SK-N-SH (cell line): ENCODE measurements around the gene BOD1L1. TPM values are rescaled to one million over a fixed set of nuclear protein-coding genes. Genes with fewer than 3 reads are reported as not detected.
A peak's percentile ranks its signal among the peaks of the same experiment; 100 is the strongest.

Source experiments
- CTCF ChIA-PET: fragments of 300-600, 350-600 bp; formaldehyde crosslinking; extraction: SDS; loops from one replicate; lab custom pipeline; 2021; lab: Yijun Ruan, JAX
- POLR2A ChIA-PET: fragments of 350-600 bp; sonication (Branson Sonifier 250); formaldehyde crosslinking; extraction: SDS; loops from one replicate; lab custom pipeline; 2020; ENCODE audit warnings: antibody characterized with exemption, inconsistent platforms; lab: Yijun Ruan, JAX
- DNase-seq: peaks from one replicate; pipeline ENCODE4 v3.0.0; 2012
- H2AFZ ChIP-seq: fragments of 200-600 bp; sonication (generic); 2 replicates; pipeline ENCODE4 v1.8.1; 2016; ENCODE audit warnings: antibody characterized with exemption, mild to moderate bottlenecking, low read depth
- H3F3A ChIP-seq: fragments of 200-600 bp; sonication (generic); replicated peaks from 2 replicates; pipeline ENCODE3; 2016; ENCODE audit warnings: antibody characterized with exemption, mild to moderate bottlenecking; ENCODE audit not compliant: insufficient read depth
- H3K27ac ChIP-seq, 2 experiments: fragments of 200-500 bp in 1 of 2; fragments of 200-600 bp in 1 of 2; sonication (Bioruptor generic) in 1 of 2; sonication (generic), shearing (Covaris generic) in 1 of 2; 2 replicates each; pipeline versions ENCODE4 v1.5.1 to v1.6.1; 2014 to 2016; ENCODE audit warnings: low read depth in 2 of 2, inconsistent platforms in 1 of 2, low read length in 1 of 2, mild to moderate bottlenecking in 1 of 2, mixed read lengths in 1 of 2
- H3K27me3 ChIP-seq: fragments of 200-600 bp; sonication (generic), shearing (Covaris generic); 2 replicates; pipeline ENCODE4 v1.6.1; 2016; ENCODE audit warnings: mixed run types; ENCODE audit not compliant: insufficient read depth
- H3K36me3 ChIP-seq, 2 experiments: fragments of 200-500 bp in 1 of 2; fragments of 200-600 bp in 1 of 2; sonication (Bioruptor generic) in 1 of 2; sonication (generic) in 1 of 2; replicated peaks in 1 of 2; 2 replicates each; pipeline versions ENCODE3 to v1.5.1; 2014 to 2016; ENCODE audit warnings: low read length in 1 of 2, mild to moderate bottlenecking in 1 of 2; ENCODE audit not compliant: insufficient read depth in 2 of 2, control insufficient read depth in 1 of 2
- H3K4me1 ChIP-seq, 2 experiments: fragments of 200-500 bp in 1 of 2; fragments of 200-600 bp in 1 of 2; sonication (Bioruptor generic) in 1 of 2; sonication (generic), shearing (Covaris generic) in 1 of 2; 2 replicates each; pipeline versions ENCODE4 v1.5.1 to v1.6.1; 2014 to 2016; ENCODE audit warnings: low read depth in 1 of 2, low read length in 1 of 2, mixed run types in 1 of 2; ENCODE audit not compliant: insufficient read depth in 2 of 2, control insufficient read depth in 1 of 2
- H3K4me2 ChIP-seq: fragments of 200-600 bp; sonication (generic), shearing (Covaris generic); 2 replicates; pipeline ENCODE4 v1.6.1; 2017; ENCODE audit warnings: mixed run types
- H3K4me3 ChIP-seq, 2 experiments: fragments of 200-500 bp in 1 of 2; fragments of 200-600 bp in 1 of 2; sonication (Bioruptor generic) in 1 of 2; sonication (generic), shearing (Covaris generic) in 1 of 2; 2 replicates each; pipeline versions ENCODE4 v1.5.1 to v1.8.1; 2014 to 2016; ENCODE audit warnings: low read depth in 2 of 2, inconsistent platforms in 1 of 2, low read length in 1 of 2, mild to moderate bottlenecking in 1 of 2, mixed read lengths in 1 of 2, moderate library complexity in 1 of 2
- H3K79me2 ChIP-seq: fragments of 200-600 bp; sonication (generic); 2 replicates; pipeline ENCODE4 v1.8.1; 2017; ENCODE audit warnings: mild to moderate bottlenecking; ENCODE audit not compliant: insufficient read depth
- H3K9ac ChIP-seq: fragments of 200-600 bp; sonication (generic); 2 replicates; pipeline ENCODE4 v1.6.1; 2017; ENCODE audit warnings: mixed run types
- H3K9me2 ChIP-seq: fragments of 200-600 bp; sonication (generic); 2 replicates; pipeline ENCODE4 v1.6.1; 2017; ENCODE audit warnings: mixed run types
- H3K9me3 ChIP-seq: fragments of 200-600 bp; sonication (generic); 2 replicates; pipeline ENCODE4 v1.6.1; 2017; ENCODE audit warnings: mixed run types, mild to moderate bottlenecking, moderate library complexity
- H4K20me1 ChIP-seq: fragments of 200-600 bp; sonication (generic); 2 replicates; pipeline ENCODE4 v1.6.1; 2017; ENCODE audit warnings: mild to moderate bottlenecking, mixed run types; ENCODE audit not compliant: insufficient read depth
- CHD2 ChIP-seq: fragments of 150-350 bp; IDR thresholded peaks from 2 replicates; pipeline ENCODE4 v1.6.1; 2018; ENCODE audit warnings: low read length; ENCODE audit not compliant: partially characterized antibody
- EP300 ChIP-seq, 2 experiments: IDR thresholded peaks; 2 replicates each; pipeline versions ENCODE4 v1.4.0 to v1.6.1; 2012; ENCODE audit warnings: borderline replicate concordance in 1 of 2, low read depth in 1 of 2, low read length in 1 of 2
- GATA2 ChIP-seq: sonication (generic); formaldehyde crosslinking; IDR thresholded peaks from 2 replicates; pipeline ENCODE4 v1.5.0; 2020; ENCODE audit warnings: mild to moderate bottlenecking, missing genetic modification reagents
- JUND ChIP-seq: IDR thresholded peaks from 2 replicates; pipeline ENCODE4 v1.4.0; 2012
- MEF2A ChIP-seq: IDR thresholded peaks from 2 replicates; pipeline ENCODE4 v1.4.0; 2012; ENCODE audit warnings: low read depth, borderline replicate concordance
- MXI1 ChIP-seq: IDR thresholded peaks from 2 replicates; pipeline ENCODE4 v1.6.1; 2012; ENCODE audit warnings: mild to moderate bottlenecking, low read depth, low read length, improper control_type of control experiment
- NFIC ChIP-seq: IDR thresholded peaks from 2 replicates; pipeline ENCODE4 v1.4.0; 2012; ENCODE audit warnings: borderline replicate concordance
- NRF1 ChIP-seq: IDR thresholded peaks from 2 replicates; pipeline ENCODE4 v1.6.1; 2012; ENCODE audit warnings: low read depth, mild to moderate bottlenecking, low read length
- POLR2AphosphoS5 ChIP-seq: IDR thresholded peaks from 2 replicates; pipeline ENCODE4 v1.6.1; 2012; ENCODE audit warnings: low read depth, low read length
- REST ChIP-seq: IDR thresholded peaks from 2 replicates; pipeline ENCODE4 v1.6.1; 2012; ENCODE audit warnings: mild to moderate bottlenecking, low read depth, low read length, moderate library complexity
- RXRA ChIP-seq: IDR thresholded peaks from 2 replicates; pipeline ENCODE4 v1.4.0; 2012; ENCODE audit warnings: low read depth, mild to moderate bottlenecking, borderline replicate concordance
- TAF1 ChIP-seq: IDR thresholded peaks from 2 replicates; pipeline ENCODE4 v1.6.1; 2012; ENCODE audit warnings: low read depth, mild to moderate bottlenecking, low read length, moderate library complexity, borderline replicate concordance
- TCF12 ChIP-seq: IDR thresholded peaks from 2 replicates; pipeline ENCODE4 v1.4.0; 2012
- USF1 ChIP-seq: IDR thresholded peaks from 2 replicates; pipeline ENCODE4 v1.4.0; 2012; ENCODE audit warnings: low read depth, borderline replicate concordance
- WGBS: methylation state at CpG from one replicate; pipeline ENCODE4 v1.1.6; 2017; ENCODE audit warnings: low lambda C conversion rate; 5-methylcytosine and 5-hydroxymethylcytosine counted together
- polyA plus RNA-seq, 3 experiments: library from polyadenylated mRNA; depleted of rRNA; stranded (reverse); fragments of >200 nt; gene quantifications; 2 replicates each; pipeline ENCODE4 v1.2.3, GENCODE V29; 2012
- TF ChIP-seq, protein P1 (sequence below): IDR thresholded peaks from 2 replicates; pipeline ENCODE4 v1.4.0; 2012; ENCODE audit warnings: low read depth
- TF ChIP-seq, protein P2 (sequence below): IDR thresholded peaks from 2 replicates; pipeline ENCODE4; 2012

Gene BOD1L1
- polyA plus RNA-seq, 1 of the 3 experiments (the other 2 are of a cell fraction): 12.5 TPM

DNA sequence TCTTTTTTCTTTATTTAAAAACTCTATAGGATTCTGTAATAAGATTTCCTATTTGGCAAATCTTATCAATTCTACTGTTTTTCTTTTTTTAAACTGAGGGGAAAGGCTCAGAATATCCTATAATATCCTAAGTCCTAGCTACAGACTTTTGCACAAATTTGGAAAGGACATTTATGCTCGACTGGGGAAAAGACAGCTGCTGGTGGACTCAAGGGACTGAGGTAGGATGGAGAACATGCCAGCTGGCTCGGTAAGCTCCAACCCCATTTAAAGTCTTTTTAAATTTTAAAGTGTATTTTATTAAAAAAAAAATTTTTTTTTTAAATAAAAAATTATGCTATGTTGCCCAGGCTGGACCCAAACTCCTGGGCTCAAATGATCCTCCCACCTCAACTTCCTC lies 36.8 kb downstream of the BOD1L1 start:
- H4K20me1 ChIP-seq: no peaks in the 10 kb centered on the region
- H3K36me3 ChIP-seq: peaks cover 88 to 92% of the 10 kb centered on the region in 2 experiments
- H3K27ac ChIP-seq: no peak overlapping the region
- ChIA-PET CTCF (no interaction called here), POLR2A (no interaction called here)
- no peaks in the 10 kb centered on the region for H3K9me2 ChIP-seq
- WGBS: 81% methylated on average over 2 of the region's 2 CpGs
- no peaks in the 10 kb centered on the region; the same call in 1 of the 2 replicates for H3K79me2 ChIP-seq
- H3K4me1 ChIP-seq: no peaks in the 10 kb centered on the region; a peak in 1 of 4 replicates
- DNase-seq: no peak
- H3K27me3 ChIP-seq: no peaks in the 10 kb centered on the region
- no peak overlapping the region for H3K4me3 ChIP-seq
- no peak overlapping the region for H2AFZ ChIP-seq
- no peak overlapping the region for H3K9ac ChIP-seq
- H3K9me3 ChIP-seq: no peaks in the 10 kb centered on the region
- peaks cover 3% of the 10 kb centered on the region for H3F3A ChIP-seq
- no peak overlapping the region for H3K4me2 ChIP-seq
- TF ChIP-seq TAF1 (no peak), EP300 (IDR thresholded peaks at IDR 0.05; ENCODE audit: borderline replicate concordance in 1 of 2, low read depth in 1 of 2, low read length in 1 of 2) (no peak)

- peaks cover 3% of the 10 kb centered on the region for H3F3A ChIP-seq
- H3K36me3 ChIP-seq: peaks cover 87% of the 10 kb centered on the region in 2 experiments
- no peaks in the 10 kb centered on the region; a peak in 1 of 4 replicates for H3K4me1 ChIP-seq
- H3K4me2 ChIP-seq: no peak overlapping the region
- H4K20me1 ChIP-seq: no peaks in the 10 kb centered on the region
- no peaks in the 10 kb centered on the region for H3K9me3 ChIP-seq
- H3K9ac ChIP-seq: no peak overlapping the region
- H3K27ac ChIP-seq: no peak overlapping the region
- ChIA-PET CTCF (no interaction called here), POLR2A (no interaction called here)
- no peak for TF ChIP-seq NRF1
- TF ChIP-seq, protein P1, sequence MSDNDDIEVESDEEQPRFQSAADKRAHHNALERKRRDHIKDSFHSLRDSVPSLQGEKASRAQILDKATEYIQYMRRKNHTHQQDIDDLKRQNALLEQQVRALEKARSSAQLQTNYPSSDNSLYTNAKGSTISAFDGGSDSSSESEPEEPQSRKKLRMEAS: no peak
- TF ChIP-seq, protein P2, sequence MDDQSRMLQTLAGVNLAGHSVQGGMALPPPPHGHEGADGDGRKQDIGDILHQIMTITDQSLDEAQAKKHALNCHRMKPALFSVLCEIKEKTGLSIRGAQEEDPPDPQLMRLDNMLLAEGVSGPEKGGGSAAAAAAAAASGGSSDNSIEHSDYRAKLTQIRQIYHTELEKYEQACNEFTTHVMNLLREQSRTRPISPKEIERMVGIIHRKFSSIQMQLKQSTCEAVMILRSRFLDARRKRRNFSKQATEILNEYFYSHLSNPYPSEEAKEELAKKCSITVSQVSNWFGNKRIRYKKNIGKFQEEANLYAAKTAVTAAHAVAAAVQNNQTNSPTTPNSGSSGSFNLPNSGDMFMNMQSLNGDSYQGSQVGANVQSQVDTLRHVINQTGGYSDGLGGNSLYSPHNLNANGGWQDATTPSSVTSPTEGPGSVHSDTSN: no peak
- no peak for TF ChIP-seq USF1
- no peak for TF ChIP-seq NFIC
- TF ChIP-seq POLR2AphosphoS5: no peak
- H3K79me2 ChIP-seq: no peaks in the 10 kb centered on the region
- DNase-seq: no peak
- H3K4me3 ChIP-seq: no peak overlapping the region
- no peaks in the 10 kb centered on the region for H3K9me2 ChIP-seq
- H3K27me3 ChIP-seq: no peaks in the 10 kb centered on the region
- H2AFZ ChIP-seq: no peak overlapping the region
Measured at GRCh38 chr4:13588954-13589353, 38.6 kb downstream of the BOD1L1 start.

DNA sequence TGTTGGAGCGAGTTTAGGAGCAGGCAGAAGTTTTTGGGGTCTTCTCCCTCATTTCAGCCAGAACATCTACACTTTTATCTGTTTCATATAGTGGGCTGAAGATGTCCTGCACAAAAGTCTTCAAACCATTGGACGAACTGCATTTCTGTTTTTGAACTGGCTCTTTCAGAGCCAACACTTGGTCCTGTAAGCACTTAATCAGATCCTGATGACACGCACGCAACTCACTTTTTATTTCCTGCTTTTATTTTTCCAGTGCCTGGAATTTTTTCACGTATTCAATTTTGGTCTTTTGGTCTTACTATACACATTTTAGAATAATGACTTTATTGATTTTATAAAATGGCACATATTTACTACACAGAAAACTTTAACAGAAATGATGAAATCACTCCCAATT lies 43.0 kb downstream of the BOD1L1 start:
- no peak for DNase-seq
- Histone ChIP-seq H3K27me3 (no peaks in the 10 kb centered on the region), H3K79me2 (no peaks in the 10 kb centered on the region), H3K4me2 (no peak overlapping the region), H3K9ac (no peak overlapping the region), H3K36me3 (peaks cover 86 to 88% of the 10 kb centered on the region in 2 experiments), H3K4me3 (no peak overlapping the region), H3F3A (peaks cover 3% of the 10 kb centered on the region), H3K9me2 (no peaks in the 10 kb centered on the region), H4K20me1 (no peaks in the 10 kb centered on the region), H2AFZ (no peak overlapping the region), H3K27ac (peak overlapping the region in 1 of 2 experiments; percentile 40; a peak in 2 of 4 replicates), H3K9me3 (no peaks in the 10 kb centered on the region), H3K4me1 (no peaks in the 10 kb centered on the region; a peak in 1 of 4 replicates)
- no peak for TF ChIP-seq TAF1
- no peak for TF ChIP-seq REST
- TF ChIP-seq RXRA: no peak
- TF ChIP-seq TCF12: no peak
- TF ChIP-seq MXI1: no peak
- no peak for TF ChIP-seq EP300 (IDR thresholded peaks at IDR 0.05; ENCODE audit: borderline replicate concordance in 1 of 2, low read depth in 1 of 2, low read length in 1 of 2)
- TF ChIP-seq GATA2 (CRISPR knock-in tag): no peak
- TF ChIP-seq MEF2A: no peak
- TF ChIP-seq CHD2: no peak
- TF ChIP-seq JUND: no peak
- ChIA-PET POLR2A (no interaction called here), CTCF (interaction anchor here (0.7 kb wide), 1 partner anchor 10 kb away, joined by 3 read pairs; no protein-coding TSS in a partner anchor)
- 80% methylated on average over 5 of the region's 5 CpGs for WGBS
